NCI-H2081 treated with DMSO at 0.1 percent for 48 hours (cell line): Measurements from ENCODE around the gene KDM4C.
"Not testable (repeated sequence)": the region's sequence is repeated elsewhere in the genome, so short reads cannot be mapped to it uniquely, and the experiment has no call there.

Experiments used
- DNase-seq: peaks from one replicate; lab custom pipeline; 2025; lab: John Stamatoyannopoulos, UW

The KDM4C gene

GRCh38 chr9:6764523-6764922 lies 6.8 kb downstream of the KDM4C start:
- DNase-seq = no peak

- DNase-seq = no peak
Observed at GRCh38 chr9:6764950-6765349, 7.2 kb downstream of the KDM4C start.

DNA sequence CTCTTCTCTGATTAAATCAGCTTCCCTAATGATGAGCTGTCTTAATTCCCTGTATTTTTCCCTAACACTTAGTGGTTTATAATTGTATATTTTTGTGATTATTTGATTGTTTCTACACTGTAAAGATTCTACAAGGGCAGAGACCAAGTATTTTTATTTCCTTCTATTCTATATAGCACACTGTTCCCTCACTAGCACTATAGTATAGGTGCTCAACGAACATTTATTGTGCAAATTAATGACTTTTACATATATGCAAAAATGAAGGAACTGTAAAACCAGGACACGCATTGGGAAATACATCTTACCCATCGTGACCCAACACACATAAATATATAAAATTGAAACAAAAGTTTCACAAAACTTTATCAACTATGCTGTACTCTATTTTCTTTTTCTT lies 7.6 kb downstream of the KDM4C start:
- no peak for DNase-seq

- no peak for DNase-seq
Observed at GRCh38 chr9:6766606-6767005, 8.8 kb downstream of the KDM4C start.

DNA sequence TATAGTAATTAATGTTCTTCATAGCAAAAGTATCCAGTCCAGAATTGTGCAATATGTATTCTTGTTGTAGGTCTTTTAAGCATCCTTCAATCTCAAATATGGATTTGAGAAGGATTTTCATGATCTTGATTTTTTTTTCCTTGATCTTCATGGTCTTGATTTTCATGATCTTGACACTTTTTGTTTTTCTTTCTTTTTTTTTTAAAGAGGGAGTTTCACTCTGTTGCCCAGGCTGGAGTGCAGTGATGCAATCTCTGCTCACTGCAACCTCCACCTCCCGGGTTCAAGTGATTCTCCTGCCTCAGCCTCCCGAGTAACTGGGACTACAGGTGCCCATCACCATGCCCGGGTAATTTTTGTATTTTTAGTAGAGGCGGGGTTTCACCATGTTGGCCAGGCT lies 10.8 kb downstream of the KDM4C start:
- DNase-seq = not testable (repeated sequence)

DNA sequence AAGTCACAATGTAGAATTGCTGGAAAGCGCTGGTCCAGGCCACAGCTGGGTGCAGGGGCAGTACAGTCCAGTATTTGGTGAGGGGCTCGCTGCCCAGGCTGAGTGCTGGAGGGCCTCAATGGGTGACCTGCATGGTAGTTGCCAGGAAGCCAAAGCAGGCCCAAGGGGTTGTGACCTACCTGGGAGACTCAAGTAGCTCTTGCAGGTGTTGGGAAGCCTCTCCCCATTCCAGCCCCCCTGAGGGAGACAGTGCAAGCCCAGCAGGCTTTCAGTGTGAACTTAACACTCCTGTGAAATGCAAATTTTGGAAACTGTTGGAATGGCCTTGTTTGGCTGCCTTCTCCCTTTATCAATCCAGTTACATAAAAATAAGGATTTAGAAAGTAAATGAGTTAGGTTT lies 13.9 kb downstream of the KDM4C start:
- no peak for DNase-seq

DNA sequence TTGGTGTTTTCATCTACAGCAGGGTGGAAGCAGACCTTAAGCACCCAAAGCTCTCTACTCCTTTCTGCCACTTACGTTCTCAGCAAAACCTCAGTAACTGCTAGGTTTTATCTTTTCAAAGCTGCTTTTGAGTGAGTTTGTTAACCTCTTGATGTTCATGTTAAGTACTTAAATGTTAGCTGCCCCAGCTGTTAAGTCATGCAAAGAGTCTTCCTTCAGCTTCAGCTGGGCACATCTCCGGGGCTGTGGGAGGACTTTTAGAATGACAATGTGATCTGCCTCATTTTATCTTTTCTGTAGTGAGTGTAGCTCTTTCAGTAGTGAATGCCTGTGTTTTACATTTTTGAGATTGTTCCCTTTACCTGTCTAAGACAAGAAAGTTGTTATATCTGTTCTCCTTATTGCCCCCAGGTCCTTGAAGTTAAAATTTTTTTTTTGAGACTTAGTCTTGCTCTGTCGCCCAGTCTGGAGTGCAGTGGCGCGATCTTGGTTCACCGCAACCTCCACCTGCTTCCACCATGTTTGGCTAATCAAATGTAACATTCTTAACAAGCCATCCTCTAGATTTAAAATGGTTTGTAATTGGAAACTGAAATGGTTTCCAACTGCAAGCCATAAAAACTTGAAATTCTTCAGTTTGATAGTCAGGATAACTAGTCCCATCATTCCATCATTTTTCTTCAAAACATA lies 19.6 kb downstream of the KDM4C start:
- no peak for DNase-seq

DNA sequence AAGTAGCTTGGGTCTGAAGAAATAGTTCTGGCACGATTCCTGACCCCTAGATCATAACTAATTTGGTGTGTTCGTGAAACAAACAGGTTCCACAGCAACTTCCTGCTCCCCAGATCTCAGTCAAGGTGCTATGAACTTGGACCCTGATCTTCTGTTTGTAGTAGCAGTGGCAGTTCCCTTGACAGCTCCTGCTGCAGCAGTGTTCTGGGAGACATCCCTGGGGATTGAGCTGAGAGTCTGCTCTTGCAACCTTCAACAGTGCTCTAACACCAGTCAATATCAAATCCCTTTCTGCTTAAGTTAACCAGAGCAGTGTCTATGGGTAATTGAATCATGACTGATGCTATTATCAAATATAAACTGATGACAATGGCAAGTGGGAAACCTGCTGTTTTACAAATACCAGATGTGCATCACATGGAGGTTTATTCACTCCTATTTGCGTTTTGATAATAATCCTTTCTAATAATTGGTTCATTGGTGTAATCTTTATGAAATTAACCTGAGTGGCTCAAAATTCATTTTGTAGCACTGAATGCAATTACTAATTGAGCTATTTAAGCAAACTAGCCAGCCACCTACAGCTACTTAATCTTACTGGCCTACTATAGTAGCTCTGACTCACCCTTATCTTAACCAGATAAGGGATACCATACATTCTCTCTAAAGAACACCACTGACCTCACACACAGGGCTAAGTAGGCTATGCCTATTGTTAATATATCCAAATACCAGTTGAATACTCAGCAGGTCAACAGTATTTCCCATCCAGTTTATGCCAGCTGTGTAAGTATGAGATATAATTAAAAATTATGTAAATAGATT lies 21.9 kb downstream of the KDM4C start:
- DNase-seq = no peak

GRCh38 chr9:6780690-6781089 lies 22.9 kb downstream of the KDM4C start:
- no peak for DNase-seq

DNA sequence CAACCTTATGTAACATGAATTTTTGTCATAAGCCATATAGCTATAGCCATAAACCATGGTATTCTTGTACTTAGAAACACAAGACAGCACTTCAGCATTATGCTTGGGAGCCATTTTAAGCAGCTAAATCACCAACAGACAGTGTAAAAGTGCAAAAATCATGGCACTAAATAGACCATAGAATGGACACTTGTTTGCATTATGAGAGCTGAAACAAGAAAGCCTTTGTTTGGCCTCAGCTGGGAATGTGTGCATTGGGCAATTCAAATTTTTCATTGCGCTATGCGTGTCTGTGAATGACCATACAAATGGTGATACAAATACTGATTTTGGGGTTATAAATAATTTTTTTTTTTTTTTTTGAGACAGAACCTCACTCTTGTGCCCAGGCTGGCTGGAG lies 23.7 kb downstream of the KDM4C start:
- no peak for DNase-seq

GRCh38 chr9:6782345-6782744 lies 24.6 kb downstream of the KDM4C start:
- no peak for DNase-seq

DNA sequence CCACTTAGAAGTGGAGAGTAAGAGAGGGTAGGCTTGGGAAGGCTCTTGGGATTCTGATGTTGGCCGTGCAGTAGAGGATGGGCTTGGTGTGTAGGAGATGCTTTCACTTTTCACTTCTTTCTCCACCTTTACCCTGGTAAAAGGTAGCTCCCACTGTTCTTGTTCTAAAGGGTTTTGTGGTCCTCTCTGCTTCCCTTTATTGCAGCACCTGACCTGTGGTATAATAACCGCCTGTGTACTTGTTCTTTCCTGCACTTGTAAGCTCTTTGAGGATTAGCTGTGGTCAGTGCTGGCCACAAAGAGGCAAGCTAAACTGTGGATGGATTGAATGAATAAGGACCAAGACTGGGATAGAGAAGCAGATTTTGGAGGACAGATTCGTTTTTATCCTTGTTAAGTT lies 25.2 kb downstream of the KDM4C start:
- no peak for DNase-seq

DNA sequence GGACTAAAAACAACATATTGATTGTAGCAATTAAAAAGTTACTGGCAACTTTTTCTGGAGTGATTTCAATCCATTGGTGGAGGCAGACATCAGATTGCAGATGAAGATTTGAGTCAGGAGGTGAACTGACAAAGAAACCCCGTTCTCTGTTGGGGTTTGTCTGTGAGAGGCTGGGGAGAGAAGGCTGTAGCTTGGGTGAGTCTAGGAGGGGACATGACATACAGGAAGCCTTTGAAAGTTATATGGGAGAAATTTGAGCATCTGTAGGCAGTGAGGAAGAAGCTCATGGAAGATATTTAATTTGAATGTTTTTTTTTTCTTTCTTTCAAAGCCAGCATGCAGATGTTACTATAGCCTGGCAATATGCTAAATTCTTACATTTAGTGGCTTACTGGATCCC lies 26.0 kb downstream of the KDM4C start:
- DNase-seq = no peak

GRCh38 chr9:6785682-6786081 lies 27.9 kb downstream of the KDM4C start:
- DNase-seq = no peak

- DNase-seq = no peak
Observed at GRCh38 chr9:6787793-6788161, 30.0 kb downstream of the KDM4C start.

DNA sequence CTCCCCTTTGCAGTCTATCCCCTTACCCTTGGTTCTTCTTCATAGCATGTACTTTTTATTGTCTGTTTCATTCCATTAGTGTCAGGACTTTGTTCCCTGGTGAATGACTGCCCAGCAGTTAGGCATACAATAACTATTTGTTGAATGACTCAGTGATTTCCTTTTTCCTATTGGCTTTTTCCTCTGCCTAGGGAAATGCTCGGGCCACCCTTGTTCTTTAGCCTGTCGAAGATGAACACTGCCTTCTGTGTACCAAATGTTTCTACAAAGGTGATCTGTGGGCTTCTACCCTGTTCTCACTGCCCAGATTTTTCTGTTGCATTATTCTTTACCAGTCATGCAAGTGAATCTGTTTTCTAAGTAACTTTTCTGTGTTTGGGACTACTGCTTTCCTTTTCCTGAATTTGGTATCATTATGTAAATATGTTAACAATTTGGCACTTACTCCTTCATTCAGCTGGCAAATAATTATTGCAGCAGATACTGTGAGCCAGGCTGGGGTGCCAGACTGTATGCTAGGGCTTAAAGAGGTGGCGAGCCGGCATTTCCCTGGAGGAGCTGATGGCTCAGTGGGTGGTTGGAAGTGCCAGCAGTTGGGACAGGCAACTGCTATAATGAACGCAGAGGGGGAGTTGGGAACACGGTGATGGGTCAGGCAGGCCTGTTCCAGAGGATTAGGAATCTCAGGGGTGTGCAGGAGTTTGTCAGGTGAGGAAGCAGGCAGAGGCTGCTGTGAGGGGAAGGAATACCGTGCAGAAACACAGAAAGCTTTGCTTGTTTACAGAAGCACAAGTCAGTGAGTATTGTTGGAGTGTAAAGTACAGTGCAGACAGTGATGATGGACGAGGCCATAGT lies 30.6 kb downstream of the KDM4C start:
- no peak for DNase-seq

DNA sequence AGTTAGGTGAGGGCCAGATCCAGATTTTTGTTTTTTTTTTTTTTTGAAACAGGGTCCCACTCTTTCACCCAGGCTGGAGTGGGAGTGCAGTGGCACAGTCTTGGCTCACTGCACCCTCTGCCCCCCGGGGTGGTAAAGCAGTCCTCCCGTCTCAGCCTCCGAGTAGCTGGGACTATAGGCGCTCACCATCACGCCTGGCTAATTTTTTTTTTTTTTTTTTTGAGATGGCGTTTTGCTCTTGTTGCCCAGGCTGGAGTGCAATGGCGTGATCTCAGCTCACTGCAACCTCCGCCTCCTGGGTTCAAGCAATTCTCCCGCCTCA lies 31.2 kb downstream of the KDM4C start:
- DNase-seq = not testable (repeated sequence)

GRCh38 chr9:6790866-6791265 lies 33.1 kb downstream of the KDM4C start:
- DNase-seq = no peak

- no peak for DNase-seq
Observed at GRCh38 chr9:6793203-6793602, 35.4 kb downstream of the KDM4C start.

GRCh38 chr9:6794936-6795335 lies 37.2 kb downstream of the KDM4C start:
- no peak for DNase-seq

DNA sequence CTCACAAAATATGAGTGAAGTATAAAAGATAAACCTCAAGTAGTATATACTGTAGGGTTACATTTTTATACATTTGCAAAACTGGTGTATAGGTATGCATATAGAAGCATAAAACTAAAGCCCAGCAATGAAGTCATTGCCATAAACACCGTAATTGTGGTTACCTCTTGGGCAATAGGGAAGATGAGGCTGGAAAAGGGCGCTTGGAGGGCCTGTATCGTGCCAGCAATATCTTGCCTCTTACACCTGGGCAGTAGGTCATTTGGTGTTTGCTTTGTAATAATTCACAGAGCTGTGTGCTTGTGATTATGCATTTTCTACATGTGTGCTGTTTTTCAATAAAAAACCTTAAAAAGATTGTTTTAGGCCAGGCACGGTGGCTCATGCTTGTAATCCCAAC lies 45.2 kb downstream of the KDM4C start:
- DNase-seq = no peak

- DNase-seq = no peak
Observed at GRCh38 chr9:6805532-6805931, 47.8 kb downstream of the KDM4C start.

- DNase-seq = not testable (repeated sequence)
Observed at GRCh38 chr9:6806318-6806717, 48.5 kb downstream of the KDM4C start.
